ENCODE data around the gene MAP6D1. TPM values are rescaled to one million over a fixed set of nuclear protein-coding genes. Genes with fewer than 3 reads are reported as not detected.

The MAP6D1 gene
- total and polyA plus RNA-seq, 2 of the 4 experiments (the other 2 are of a cell fraction): 2.7 to 5.2 TPM

- no peak for TF ChIP-seq CHD1 (IDR thresholded peaks at IDR 0.05; ENCODE audit: low read depth, low read length)
- no peak for TF ChIP-seq MAZ (IDR thresholded peaks at IDR 0.05; ENCODE audit: borderline replicate concordance, low read depth, low read length)
- peak; percentile 41 for TF ChIP-seq SMC3 (IDR thresholded peaks at IDR 0.05; ENCODE audit: low read depth, low read length)
- TF ChIP-seq MXI1 (IDR thresholded peaks at IDR 0.05; ENCODE audit: borderline replicate concordance, low read depth, low read length): 0 out of 2 replicates have a peak, but pooled peaks have one; percentile 23
Measured at GRCh38 chr3:183825456-183826161, at the start of gene MAP6D1 (continued).

DNA sequence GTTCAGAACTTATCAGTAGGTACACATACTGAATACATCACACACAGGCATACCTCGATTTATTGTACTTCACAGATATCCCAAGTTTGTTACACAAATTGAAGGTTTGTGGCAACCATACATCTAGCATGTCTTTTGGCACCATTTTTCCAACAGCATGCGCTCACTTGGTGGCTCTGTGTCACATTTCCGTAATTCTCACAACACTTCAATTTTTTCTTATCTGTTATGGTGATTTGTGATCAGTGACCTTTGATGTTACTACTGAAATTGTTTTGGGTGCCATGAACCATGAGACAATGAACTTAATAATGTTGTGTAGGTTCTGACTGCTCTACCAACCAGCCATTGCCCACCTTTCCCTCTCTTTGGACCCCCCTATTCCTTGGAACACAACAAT is 48.5 kb upstream of the MAP6D1 start:
- Histone ChIP-seq H3K56ac (ENCODE audit: extremely low read depth, insufficient read depth, low read length) (no peak overlapping the region), H3K9me3 (ENCODE audit: control insufficient read depth, insufficient read depth, low read length) (no peaks in the 10 kb centered on the region), H3K4ac (ENCODE audit: low read depth, low read length) (no peak overlapping the region), H3K79me1 (ENCODE audit: low read depth in 1 of 2, low read length in 2 of 2) (peaks cover 31 to 75% of the 10 kb centered on the region in 2 experiments), H3K4me1 (ENCODE audit: control insufficient read depth, insufficient read depth, low read length) (no peaks in the 10 kb centered on the region; the same call in 1 of the 2 replicates), H3K23ac (ENCODE audit: low read depth, low read length) (no peak overlapping the region), H3K4me3 (ENCODE audit: insufficient read depth, low read depth, low read length) (no peak overlapping the region), H2AK9ac (replicated peaks; ENCODE audit: low read depth, low read length, poor library complexity) (no peak overlapping the region), H3K36me3 (ENCODE audit: control insufficient read depth, insufficient read depth, low read length) (peaks cover 1% of the 10 kb centered on the region; the same call in 1 of the 2 replicates), H2BK15ac (ENCODE audit: low read depth, low read length) (no peak overlapping the region), H2BK20ac (ENCODE audit: low read depth, low read length) (no peak overlapping the region), H3K9ac (ENCODE audit: low read depth, low read length) (no peak overlapping the region), H4K8ac (ENCODE audit: low read depth in 2 of 2, low read length in 2 of 2) (no peak overlapping the region), H3K18ac (ENCODE audit: low read depth, low read length) (no peak overlapping the region), H2BK5ac (ENCODE audit: low read depth, low read length, poor library complexity, severe bottlenecking) (no peak overlapping the region), H3K14ac (replicated peaks; ENCODE audit: low read depth, low read length) (no peak overlapping the region), H3K27me3 (ENCODE audit: control insufficient read depth, insufficient read depth, low read length) (no peaks in the 10 kb centered on the region), H3K27ac (ENCODE audit: insufficient read depth, low read length) (no peak overlapping the region), H2AFZ (replicated peaks; ENCODE audit: low read length, poor library complexity) (no peak overlapping the region), H2AK5ac (ENCODE audit: low read depth, low read length) (no peak overlapping the region), H2BK120ac (ENCODE audit: low read depth, low read length) (no peak overlapping the region), H4K5ac (ENCODE audit: low read depth, low read length) (no peak overlapping the region), H3K4me2 (ENCODE audit: low read depth, low read length) (no peak overlapping the region), H4K20me1 (ENCODE audit: insufficient read depth, low read length) (peaks cover 63% of the 10 kb centered on the region), H4K91ac (ENCODE audit: insufficient read depth, low read depth, low read length) (no peak overlapping the region), H3K9me1 (ENCODE audit: insufficient read depth, low read length) (peaks cover 12% of the 10 kb centered on the region)
- TF ChIP-seq RCOR1 (IDR thresholded peaks at IDR 0.05; ENCODE audit: insufficient replicate concordance, low read length): no peak
- no peak for TF ChIP-seq FOS (IDR thresholded peaks at IDR 0.05; ENCODE audit: low read depth, low read length)
- POLR2A ChIA-PET (ENCODE audit: unreplicated experiment): no interaction called here
- in situ Hi-C loops (cut with MboI; ENCODE audit: low sequenced_read_pairs): no loop called here
- no peak for ATAC-seq (ENCODE audit: low read depth)
- BruUV-seq (replicated peaks): no TSS peak
- CTCF ChIA-PET: interaction anchor here (0.6 kb wide), 1 partner anchor 981 kb away, joined by 4 read pairs; no protein-coding TSS in a partner anchor
- dilution Hi-C loops (cut with HindIII; ENCODE audit: low sequenced_read_pairs, unreplicated experiment): no loop called here
- 100% methylated on average over 1 of the region's 3 CpGs; no CpG with 5 or more reads in 1 of the 2 experiments for WGBS, 2 experiments (ENCODE audit: extremely low coverage in 2 of 2, insufficient read length in 1 of 2)
- intact Hi-C loops (cut with micrococcal nuclease): no loop called here
- DNase-seq: no peak

Data from IMR-90 (cell line).